PFSK-1 (cell line): ENCODE results near the gene CERS5.

ENCODE experiments used
- POLR2AphosphoS5 ChIP-seq: IDR thresholded peaks from 2 replicates; pipeline ENCODE4 v1.6.1; 2012; ENCODE audit warnings: low read depth, mild to moderate bottlenecking, control low read depth, low read length, moderate library complexity
- REST ChIP-seq, 2 experiments: IDR thresholded peaks; 2 replicates each; pipeline versions ENCODE4 v1.6.1 to v1.8.0; 2011 to 2012; ENCODE audit warnings: low read depth in 2 of 2, low read length in 2 of 2, control low read depth in 1 of 2, inconsistent platforms in 1 of 2, mild to moderate bottlenecking in 1 of 2, moderate library complexity in 1 of 2; ENCODE audit not compliant: insufficient read depth in 1 of 2
- SIN3A ChIP-seq: IDR thresholded peaks from 2 replicates; pipeline ENCODE4 v1.6.1; 2012; ENCODE audit warnings: mild to moderate bottlenecking, low read length, moderate library complexity, borderline replicate concordance; ENCODE audit not compliant: insufficient read depth

GRCh38 chr12:50164963-50165362 lies 2.2 kb downstream of the CERS5 start:
- TF ChIP-seq REST (IDR thresholded peaks at IDR 0.05; ENCODE audit: insufficient read depth in 1 of 2, low read depth in 2 of 2, low read length in 2 of 2), result no peak
- TF ChIP-seq POLR2AphosphoS5, result no peak
- no peak for TF ChIP-seq SIN3A
